Neural progenitor cell (in vitro differentiated cells): ENCODE data around the gene OPALIN.

Experiments used
- CTCF ChIP-seq: fragments of 200-600 bp; sonication (generic); IDR thresholded peaks from 2 replicates; pipeline ENCODE4 v1.5.1; 2017; ENCODE audit warnings: antibody characterized with exemption, mild to moderate bottlenecking
- EZH2 ChIP-seq: fragments of 200-600 bp; sonication (generic); IDR thresholded peaks from 2 replicates; pipeline ENCODE4 v1.6.1; 2017; ENCODE audit warnings: antibody characterized with exemption, mild to moderate bottlenecking, moderate library complexity
- EZH2phosphoT487 ChIP-seq: fragments of 200-600 bp; sonication (generic); IDR thresholded peaks from 2 replicates; pipeline ENCODE4 v1.6.1; 2017; ENCODE audit warnings: antibody characterized with exemption

GRCh38 chr10:96376483-96376882 is 17.7 kb upstream of the OPALIN start:
- TF ChIP-seq CTCF: no peak
- TF ChIP-seq EZH2phosphoT487: no peak
- no peak for TF ChIP-seq EZH2
